Breast epithelium (tissue), 3 donors: ENCODE results near the gene MAP4.

Source experiments
- CTCF ChIP-seq, 3 donors: fragments of 450-650 bp; IDR thresholded peaks; one replicate each; pipeline ENCODE4 v1.5.1; 2016 to 2017; ENCODE audit warnings: antibody characterized with exemption in 3 of 3, mild to moderate bottlenecking in 3 of 3, moderate library complexity in 3 of 3
- POLR2A ChIP-seq: fragments of 450-650 bp; IDR thresholded peaks from one replicate; pipeline ENCODE4 v1.6.1; 2016; ENCODE audit warnings: antibody characterized with exemption, mild to moderate bottlenecking, moderate library complexity
- POLR2AphosphoS5 ChIP-seq, 3 donors: sonication (generic); formaldehyde crosslinking; IDR thresholded peaks; one replicate each; pipeline ENCODE4 v1.6.1; 2017; ENCODE audit warnings: antibody characterized with exemption in 3 of 3

GRCh38 chr3:47916696-47917095 is 99.5 kb downstream of the MAP4 start:
- TF ChIP-seq POLR2AphosphoS5 (IDR thresholded peaks at IDR 0.05) (no peak), CTCF (IDR thresholded peaks at IDR 0.05) (no peak), POLR2A (no peak)
